ENCODE measurements around the gene SPTA1.

DNA sequence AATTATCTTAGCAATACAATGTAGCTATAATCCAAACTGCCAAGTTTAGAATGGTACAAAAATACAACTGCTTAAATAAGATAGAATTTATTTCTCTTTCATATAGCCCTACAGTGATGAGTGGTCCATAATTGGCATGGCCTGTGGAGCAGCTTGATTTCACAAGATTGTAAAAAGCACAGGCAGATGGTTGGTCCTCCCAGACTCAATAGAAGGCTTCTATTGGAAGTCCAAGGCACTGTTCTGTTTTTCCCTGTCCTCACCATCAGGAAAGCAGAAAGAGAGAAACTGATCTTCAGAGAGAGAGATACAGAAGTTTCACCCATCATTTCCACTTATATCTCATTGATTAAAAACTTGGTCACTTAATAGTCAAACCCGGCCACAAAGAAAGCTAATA lies 114.3 kb downstream of the SPTA1 start:
- TF ChIP-seq CTCF (IDR thresholded peaks at IDR 0.05): no peak
- no peak for TF ChIP-seq POLR2A (IDR thresholded peaks at IDR 0.05)

Measured in lower leg skin (tissue), 3 donors.